ENCODE measurements around the gene OR2T2. TPM values are rescaled to one million over a fixed set of nuclear protein-coding genes. Genes with fewer than 3 reads are reported as not detected.
"Not testable (repeated sequence)": the region's sequence is repeated elsewhere in the genome, so short reads cannot be mapped to it uniquely, and the experiment has no call there.

The OR2T2 gene
- total and polyA plus RNA-seq, 7 experiments from 2014 or later, result 0.44 TPM; not detected in 6

- H3K27ac Mint-ChIP-seq; H3K4me1 ChIP-seq (ENCODE audit: control insufficient read depth in 2 of 2, insufficient read depth in 2 of 2, low read length in 2 of 2); DNase-seq; CTCF ChIA-PET; POLR2A ChIA-PET; H3K4me3 ChIP-seq (ENCODE audit: low read length); H3K36me3 ChIP-seq (ENCODE audit: control insufficient read depth in 2 of 3, insufficient read depth in 3 of 3, low read length in 3 of 3); ATAC-seq; intact Hi-C loops (cut with micrococcal nuclease); H3K9me3 ChIP-seq (ENCODE audit: control insufficient read depth in 2 of 3, low read length in 3 of 3); H3K4me3 Mint-ChIP-seq; H3K27me3 ChIP-seq (ENCODE audit: control insufficient read depth in 2 of 2, insufficient read depth in 2 of 2, low read length in 2 of 2); H3K27ac ChIP-seq (ENCODE audit: low read depth, low read length): not testable (repeated sequence)
- Mint-ChIP-seq H3K4me1 (peaks cover 0 to 11% (median 9%) of the 10 kb centered on the region in 7 donors), H3K9me3 (peaks cover 0 to 17% (median 6%) of the 10 kb centered on the region in 11 donors), H3K27me3 (peaks cover 0 to 21% (median 0%) of the 10 kb centered on the region in 5 donors), H3K36me3 (peaks cover 4 to 21% (median 9%) of the 10 kb centered on the region in 5 donors)
Measured at GRCh38 chr1:248473051-248473450, 27.6 kb downstream of the OR2T2 start, which contains the start of gene OR2T3. Gene OR2T3, plus strand, starts transcription at chr1:248473351. Its CDS starts 0 bp downstream, at chr1:248473351.

- H3K4me1 ChIP-seq (ENCODE audit: control insufficient read depth in 2 of 2, insufficient read depth in 2 of 2, low read length in 2 of 2); H3K4me3 ChIP-seq (ENCODE audit: low read length); H3K27me3 ChIP-seq (ENCODE audit: control insufficient read depth in 2 of 2, insufficient read depth in 2 of 2, low read length in 2 of 2); H3K27ac Mint-ChIP-seq; H3K27ac ChIP-seq (ENCODE audit: low read depth, low read length); H3K36me3 Mint-ChIP-seq; H3K36me3 ChIP-seq (ENCODE audit: control insufficient read depth in 2 of 3, insufficient read depth in 3 of 3, low read length in 3 of 3); H3K9me3 Mint-ChIP-seq; DNase-seq; CTCF ChIA-PET; H3K4me3 Mint-ChIP-seq; ATAC-seq; intact Hi-C loops (cut with micrococcal nuclease); POLR2A ChIA-PET; H3K9me3 ChIP-seq (ENCODE audit: control insufficient read depth in 2 of 3, low read length in 3 of 3): not testable (repeated sequence)
- peaks cover 0 to 21% (median 0%) of the 10 kb centered on the region in 5 donors for H3K27me3 Mint-ChIP-seq
- peaks cover 0 to 26% (median 18%) of the 10 kb centered on the region in 7 donors for H3K4me1 Mint-ChIP-seq
Measured at GRCh38 chr1:248475660-248476059, 30.2 kb downstream of the OR2T2 start.

GRCh38 chr1:248481686-248482579 lies 36.5 kb downstream of the OR2T2 start:
- peak overlapping the region; percentile 61 for H3K4me3 ChIP-seq (ENCODE audit: low read length)
- intact Hi-C loops (cut with micrococcal nuclease), result loop anchor here (5.0 to 10.0 kb wide), 3 partner anchors 67 to 85 kb away; partner anchors contain the start of gene OR2T29 (in 1 of the 2)
- H3K9me3 ChIP-seq (ENCODE audit: control insufficient read depth in 2 of 3, low read length in 3 of 3); H3K9me3 Mint-ChIP-seq; H3K27me3 Mint-ChIP-seq; CTCF ChIA-PET; H3K27me3 ChIP-seq (ENCODE audit: control insufficient read depth in 2 of 2, insufficient read depth in 2 of 2, low read length in 2 of 2); POLR2A ChIA-PET; H3K4me1 ChIP-seq (ENCODE audit: control insufficient read depth in 2 of 2, insufficient read depth in 2 of 2, low read length in 2 of 2); H3K36me3 ChIP-seq (ENCODE audit: control insufficient read depth in 2 of 3, insufficient read depth in 3 of 3, low read length in 3 of 3): not testable (repeated sequence)
- peaks cover 4 to 28% (median 18%) of the 10 kb centered on the region in 7 donors for H3K4me1 Mint-ChIP-seq
- peaks cover 0 to 12% (median 2%) of the 10 kb centered on the region in 5 donors for H3K36me3 Mint-ChIP-seq
- peak overlapping the region; percentile 82 to 96 (median 91) for H3K4me3 Mint-ChIP-seq
- peak overlapping the region; percentile 91 to 100 (median 96) for H3K27ac Mint-ChIP-seq
- H3K27ac ChIP-seq (ENCODE audit: low read depth, low read length), result peak overlapping the region; percentile 71
- DNase-seq, result peak in 8 of 9 donors; percentile 25 to 71 (median 56)
- ATAC-seq, result peak; percentile 86

GRCh38 chr1:248488289-248488688 lies 42.9 kb downstream of the OR2T2 start, which contains the start of gene OR2T5:
Gene OR2T5, plus strand, starts transcription at chr1:248488589. Its CDS starts 0 bp downstream, at chr1:248488589.
- H3K36me3 Mint-ChIP-seq; CTCF ChIA-PET; H3K4me3 ChIP-seq (ENCODE audit: low read length); H3K27me3 Mint-ChIP-seq; H3K27ac Mint-ChIP-seq; POLR2A ChIA-PET; H3K4me1 ChIP-seq (ENCODE audit: control insufficient read depth in 2 of 2, insufficient read depth in 2 of 2, low read length in 2 of 2); H3K9me3 ChIP-seq (ENCODE audit: control insufficient read depth in 2 of 3, low read length in 3 of 3); H3K27ac ChIP-seq (ENCODE audit: low read depth, low read length); H3K36me3 ChIP-seq (ENCODE audit: control insufficient read depth in 2 of 3, insufficient read depth in 3 of 3, low read length in 3 of 3); ATAC-seq; DNase-seq; H3K27me3 ChIP-seq (ENCODE audit: control insufficient read depth in 2 of 2, insufficient read depth in 2 of 2, low read length in 2 of 2); H3K4me3 Mint-ChIP-seq; H3K9me3 Mint-ChIP-seq; H3K4me1 Mint-ChIP-seq: not testable (repeated sequence)
- intact Hi-C loops (cut with micrococcal nuclease), result loop anchor here in 1 of 2 donors (10.0 kb wide), 2 partner anchors 73 to 77 kb away; partner anchors contain the start of gene OR2T29

- H3K4me1 ChIP-seq (ENCODE audit: control insufficient read depth in 2 of 2, insufficient read depth in 2 of 2, low read length in 2 of 2); DNase-seq; H3K27ac Mint-ChIP-seq; H3K27me3 ChIP-seq (ENCODE audit: control insufficient read depth in 2 of 2, insufficient read depth in 2 of 2, low read length in 2 of 2); H3K4me3 Mint-ChIP-seq; H3K36me3 ChIP-seq (ENCODE audit: control insufficient read depth in 2 of 3, insufficient read depth in 3 of 3, low read length in 3 of 3); H3K36me3 Mint-ChIP-seq; H3K27ac ChIP-seq (ENCODE audit: low read depth, low read length); H3K4me1 Mint-ChIP-seq; H3K4me3 ChIP-seq (ENCODE audit: low read length); H3K9me3 ChIP-seq (ENCODE audit: control insufficient read depth in 2 of 3, low read length in 3 of 3); ATAC-seq; CTCF ChIA-PET; H3K27me3 Mint-ChIP-seq; intact Hi-C loops (cut with micrococcal nuclease); POLR2A ChIA-PET: not testable (repeated sequence)
- H3K9me3 Mint-ChIP-seq, result peaks cover 0 to 12% (median 2%) of the 10 kb centered on the region in 11 donors
Measured at GRCh38 chr1:248496661-248497060, 51.2 kb downstream of the OR2T2 start.

- H3K4me3 Mint-ChIP-seq; CTCF ChIA-PET; H3K27me3 Mint-ChIP-seq; H3K9me3 ChIP-seq (ENCODE audit: control insufficient read depth in 2 of 3, low read length in 3 of 3); H3K36me3 ChIP-seq (ENCODE audit: control insufficient read depth in 2 of 3, insufficient read depth in 3 of 3, low read length in 3 of 3); intact Hi-C loops (cut with micrococcal nuclease); H3K4me1 ChIP-seq (ENCODE audit: control insufficient read depth in 2 of 2, insufficient read depth in 2 of 2, low read length in 2 of 2); H3K27ac ChIP-seq (ENCODE audit: low read depth, low read length); H3K27ac Mint-ChIP-seq; H3K9me3 Mint-ChIP-seq; H3K27me3 ChIP-seq (ENCODE audit: control insufficient read depth in 2 of 2, insufficient read depth in 2 of 2, low read length in 2 of 2); H3K4me1 Mint-ChIP-seq; H3K4me3 ChIP-seq (ENCODE audit: low read length); H3K36me3 Mint-ChIP-seq; POLR2A ChIA-PET; DNase-seq: not testable (repeated sequence)
- ATAC-seq, result peak; percentile 27
Measured at GRCh38 chr1:248500305-248501035, 55.0 kb downstream of the OR2T2 start.
